ENCODE results near the gene DCUN1D2. TPM values are rescaled to one million over a fixed set of nuclear protein-coding genes. Genes with fewer than 3 reads are reported as not detected.

DCUN1D2 gene
- total and polyA plus RNA-seq, 9 donors = 9.7 to 31.4 (median 16.4) TPM

GRCh38 chr13:113458253-113459065 is 32.1 kb downstream of the DCUN1D2 start:
- no peak overlapping the region for H3K4me3 ChIP-seq
- H3K9me3 ChIP-seq = no peaks in the 10 kb centered on the region
- intact Hi-C loops (cut with DNase I) = no loop called here
- DNase-seq = peak in 1 of 5 donors; percentile 43
- 34 to 45% (median 41%) methylated on average over 23 of the region's 23 CpGs for WGBS, 3 donors
- no peak overlapping the region for H3K27ac ChIP-seq
- H3K27me3 ChIP-seq = no peaks in the 10 kb centered on the region
- H3K4me1 ChIP-seq (ENCODE audit: insufficient read depth) = peaks cover 1% of the 10 kb centered on the region
- TF ChIP-seq EP300 (IDR thresholded peaks at IDR 0.05) (no peak), CTCF (IDR thresholded peaks at IDR 0.05) (no peak), POLR2A (IDR thresholded peaks at IDR 0.05) (no peak)
- H3K36me3 ChIP-seq = no peaks in the 10 kb centered on the region

GRCh38 chr13:113457510-113457909 is 33.0 kb downstream of the DCUN1D2 start:
- intact Hi-C loops (cut with DNase I) = no loop called here
- DNase-seq = no peak
- no peak for TF ChIP-seq CTCF (IDR thresholded peaks at IDR 0.05)
- TF ChIP-seq EP300 (IDR thresholded peaks at IDR 0.05) = no peak
- no peak for TF ChIP-seq POLR2A (IDR thresholded peaks at IDR 0.05)
- Histone ChIP-seq H3K27me3 (no peaks in the 10 kb centered on the region), H3K36me3 (no peaks in the 10 kb centered on the region), H3K27ac (no peak overlapping the region), H3K4me1 (ENCODE audit: insufficient read depth) (peaks cover 1% of the 10 kb centered on the region), H3K9me3 (no peaks in the 10 kb centered on the region), H3K4me3 (no peak overlapping the region)
- WGBS, 3 donors = 87 to 89% (median 88%) methylated on average over 27 of the region's 27 CpGs

- Histone ChIP-seq H3K27me3 (no peaks in the 10 kb centered on the region), H3K4me3 (no peak overlapping the region), H3K27ac (no peak overlapping the region), H3K9me3 (no peaks in the 10 kb centered on the region), H3K36me3 (no peaks in the 10 kb centered on the region), H3K4me1 (ENCODE audit: insufficient read depth) (peaks cover 1% of the 10 kb centered on the region)
- 89 to 93% (median 91%) methylated on average over 16 of the region's 16 CpGs for WGBS, 3 donors
- DNase-seq = no peak
- TF ChIP-seq CTCF (IDR thresholded peaks at IDR 0.05) (no peak), POLR2A (IDR thresholded peaks at IDR 0.05) (no peak)
- intact Hi-C loops (cut with DNase I) = no loop called here
Observed at GRCh38 chr13:113456116-113456702, 34.3 kb downstream of the DCUN1D2 start.

- no peaks in the 10 kb centered on the region for H3K9me3 ChIP-seq
- H3K36me3 ChIP-seq = no peaks in the 10 kb centered on the region
- no peak overlapping the region for H3K27ac ChIP-seq
- H3K4me3 ChIP-seq = no peak overlapping the region
- intact Hi-C loops (cut with DNase I) = no loop called here
- H3K27me3 ChIP-seq = no peaks in the 10 kb centered on the region
- no peak for DNase-seq
- WGBS, 3 donors = 87 to 90% (median 87%) methylated on average over 18 of the region's 18 CpGs
- H3K4me1 ChIP-seq (ENCODE audit: insufficient read depth) = peaks cover 1% of the 10 kb centered on the region
- TF ChIP-seq POLR2A (IDR thresholded peaks at IDR 0.05) = no peak
- TF ChIP-seq EP300 (IDR thresholded peaks at IDR 0.05) = no peak
- TF ChIP-seq CTCF (IDR thresholded peaks at IDR 0.05) = no peak
Observed at GRCh38 chr13:113455384-113455783, 35.1 kb downstream of the DCUN1D2 start.

Measured in ovary (tissue), 9 donors.